Breast epithelium (tissue), 3 donors: Measurements from ENCODE around the gene PIK3CD.

ENCODE experiments used
- POLR2A ChIP-seq: fragments of 450-650 bp; IDR thresholded peaks from one replicate; pipeline ENCODE4 v1.6.1; 2016; ENCODE audit warnings: antibody characterized with exemption, mild to moderate bottlenecking, moderate library complexity
- POLR2AphosphoS5 ChIP-seq, 3 donors: sonication (generic); formaldehyde crosslinking; IDR thresholded peaks; one replicate each; pipeline ENCODE4 v1.6.1; 2017; ENCODE audit warnings: antibody characterized with exemption in 3 of 3
- TF ChIP-seq, protein P1 (sequence below), 3 donors: fragments of 450-650 bp; IDR thresholded peaks; one replicate each; pipeline ENCODE4 v1.5.1; 2016 to 2017; ENCODE audit warnings: antibody characterized with exemption in 3 of 3, mild to moderate bottlenecking in 3 of 3, moderate library complexity in 3 of 3

DNA sequence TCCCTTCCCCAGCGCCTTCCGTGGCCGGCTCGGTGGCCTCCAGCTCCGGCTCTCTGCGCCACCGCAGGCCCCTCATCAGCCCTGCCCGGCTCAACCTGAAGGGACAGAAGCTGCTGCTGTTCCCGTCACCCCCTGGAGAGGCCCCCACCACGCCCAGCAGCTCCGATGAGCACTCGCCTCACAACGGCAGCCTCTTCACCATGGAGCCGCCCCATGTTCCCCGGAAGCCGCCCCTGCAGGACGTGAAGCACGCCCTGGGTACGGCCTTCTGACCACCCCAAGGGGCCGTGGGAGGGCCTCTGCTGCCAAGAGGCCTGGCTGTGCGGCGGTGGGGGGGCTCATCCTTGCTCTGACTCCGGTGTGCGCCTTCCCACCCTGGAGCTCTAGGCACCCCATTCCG lies 41.0 kb upstream of the PIK3CD start:
- TF ChIP-seq, protein P1, sequence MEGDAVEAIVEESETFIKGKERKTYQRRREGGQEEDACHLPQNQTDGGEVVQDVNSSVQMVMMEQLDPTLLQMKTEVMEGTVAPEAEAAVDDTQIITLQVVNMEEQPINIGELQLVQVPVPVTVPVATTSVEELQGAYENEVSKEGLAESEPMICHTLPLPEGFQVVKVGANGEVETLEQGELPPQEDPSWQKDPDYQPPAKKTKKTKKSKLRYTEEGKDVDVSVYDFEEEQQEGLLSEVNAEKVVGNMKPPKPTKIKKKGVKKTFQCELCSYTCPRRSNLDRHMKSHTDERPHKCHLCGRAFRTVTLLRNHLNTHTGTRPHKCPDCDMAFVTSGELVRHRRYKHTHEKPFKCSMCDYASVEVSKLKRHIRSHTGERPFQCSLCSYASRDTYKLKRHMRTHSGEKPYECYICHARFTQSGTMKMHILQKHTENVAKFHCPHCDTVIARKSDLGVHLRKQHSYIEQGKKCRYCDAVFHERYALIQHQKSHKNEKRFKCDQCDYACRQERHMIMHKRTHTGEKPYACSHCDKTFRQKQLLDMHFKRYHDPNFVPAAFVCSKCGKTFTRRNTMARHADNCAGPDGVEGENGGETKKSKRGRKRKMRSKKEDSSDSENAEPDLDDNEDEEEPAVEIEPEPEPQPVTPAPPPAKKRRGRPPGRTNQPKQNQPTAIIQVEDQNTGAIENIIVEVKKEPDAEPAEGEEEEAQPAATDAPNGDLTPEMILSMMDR (IDR thresholded peaks at IDR 0.05) = no peak
- TF ChIP-seq POLR2AphosphoS5 (IDR thresholded peaks at IDR 0.05) = no peak
- no peak for TF ChIP-seq POLR2A
